GM18499 (cell line): ENCODE measurements around the gene FHOD1.

Experiments
- ATAC-seq: cut with Tn5 transposase; IDR thresholded peaks from one replicate; pipeline ENCODE4 v1.9.1; 2021; ENCODE audit warnings: moderate number of reproducible peaks; ENCODE audit not compliant: insufficient read depth, unreplicated experiment

Gene FHOD1

GRCh38 chr16:67236563-67237395, 10.5 kb downstream of the FHOD1 start:
- ATAC-seq = no peak

- ATAC-seq = no peak
Measured at GRCh38 chr16:67235816-67236562, 11.3 kb downstream of the FHOD1 start.

- ATAC-seq = no peak
Measured at GRCh38 chr16:67234180-67234597, 13.1 kb downstream of the FHOD1 start.

GRCh38 chr16:67233596-67233995, 13.7 kb downstream of the FHOD1 start:
- no peak for ATAC-seq

- no peak for ATAC-seq
Measured at GRCh38 chr16:67230809-67231660, 16.2 kb downstream of the FHOD1 start.

GRCh38 chr16:67229906-67230808, 17.1 kb downstream of the FHOD1 start:
- ATAC-seq = no peak

- ATAC-seq = no peak
Measured at GRCh38 chr16:67228905-67229304, 18.4 kb downstream of the FHOD1 start.

- no peak for ATAC-seq
Measured at GRCh38 chr16:67228034-67228785, 19.1 kb downstream of the FHOD1 start.

- no peak for ATAC-seq
Measured at GRCh38 chr16:67227567-67227921, 19.7 kb downstream of the FHOD1 start.

GRCh38 chr16:67226804-67227566, 20.3 kb downstream of the FHOD1 start, which contains the start of gene TMEM208:
TMEM208 (plus strand) TSS chr16:67227130; CDS start chr16:67227219, 89 bp downstream.
- peak; percentile 82 for ATAC-seq

GRCh38 chr16:67226295-67226803, 20.9 kb downstream of the FHOD1 start:
- no peak for ATAC-seq

- no peak for ATAC-seq
Measured at GRCh38 chr16:67223992-67224391, 23.3 kb downstream of the FHOD1 start.

GRCh38 chr16:67216612-67217490, 30.4 kb downstream of the FHOD1 start:
- ATAC-seq = no peak

GRCh38 chr16:67215706-67216105, 31.6 kb downstream of the FHOD1 start:
- ATAC-seq = no peak

- ATAC-seq = no peak
Measured at GRCh38 chr16:67213197-67214019, 33.9 kb downstream of the FHOD1 start.

GRCh38 chr16:67212766-67213165, 34.5 kb downstream of the FHOD1 start:
- no peak for ATAC-seq
